CD8-positive, alpha-beta memory T cell (primary cell): Measurements from ENCODE around the gene SRMS. TPM values are rescaled to one million over a fixed set of nuclear protein-coding genes. Genes with fewer than 3 reads are reported as not detected.

Source experiments
- CTCF ChIA-PET: fragments of 350-600 bp; sonication (Branson Sonifier 250); formaldehyde crosslinking; loops from one replicate; lab custom pipeline; 2021; ENCODE audit warnings: antibody characterized with exemption; lab: Charles Lee
- POLR2A ChIA-PET: fragments of 350-600 bp; sonication (Branson Sonifier 250); formaldehyde crosslinking; loops from one replicate; lab custom pipeline; 2021; ENCODE audit warnings: antibody characterized with exemption; lab: Charles Lee
- DNase-seq, 5 donors: peaks; one replicate each; pipeline versions ENCODE4 v3.0.0 to v3.0.0-alpha.2; 2020 to 2022; ENCODE audit warnings: mixed read lengths in 1 of 5
- H3K27ac ChIP-seq: one replicate; pipeline ENCODE4 v1.7.0; 2013; ENCODE audit warnings: low read depth, mild to moderate bottlenecking, low read length, moderate library complexity
- H3K27me3 ChIP-seq: 2 replicates; pipeline ENCODE4 v1.7.0; 2013; ENCODE audit warnings: low read length, mild to moderate bottlenecking; ENCODE audit not compliant: insufficient read depth, poor library complexity, severe bottlenecking
- H3K36me3 ChIP-seq: 2 replicates; pipeline ENCODE4 v1.7.0; 2013; ENCODE audit warnings: mild to moderate bottlenecking, low read length, moderate library complexity; ENCODE audit not compliant: insufficient read depth
- H3K4me1 ChIP-seq: 2 replicates; pipeline ENCODE4 v1.7.0; 2013; ENCODE audit warnings: mild to moderate bottlenecking, low read length, moderate library complexity; ENCODE audit not compliant: insufficient read depth
- H3K4me3 ChIP-seq: 2 replicates; pipeline ENCODE4 v1.7.0; 2013; ENCODE audit warnings: mild to moderate bottlenecking, low read length
- H3K9me3 ChIP-seq: 2 replicates; pipeline ENCODE4 v1.7.0; 2013; ENCODE audit warnings: mild to moderate bottlenecking, low read length
- H3K27ac Mint-ChIP-seq, 8 donors: one replicate each; pipeline ENCODE4 v1.8.0; 2020 to 2021; ENCODE audit warnings: mixed read lengths in 8 of 8, mild to moderate bottlenecking in 6 of 8, inconsistent platforms in 3 of 8, moderate library complexity in 3 of 8
- H3K27me3 Mint-ChIP-seq, 2 donors: one replicate each; pipeline ENCODE4 v1.8.0; 2020 to 2021; ENCODE audit warnings: mixed read lengths in 2 of 2, mild to moderate bottlenecking in 1 of 2, moderate library complexity in 1 of 2
- H3K36me3 Mint-ChIP-seq, 3 donors: one replicate each; pipeline ENCODE4 v1.8.0; 2020 to 2021; ENCODE audit warnings: mixed read lengths in 3 of 3, inconsistent platforms in 1 of 3, mild to moderate bottlenecking in 1 of 3
- H3K4me1 Mint-ChIP-seq, 3 donors: one replicate each; pipeline ENCODE4 v1.8.0; 2020 to 2021; ENCODE audit warnings: mixed read lengths in 3 of 3, inconsistent platforms in 1 of 3, mild to moderate bottlenecking in 1 of 3
- H3K4me3 Mint-ChIP-seq, 7 donors: one replicate each; pipeline ENCODE4 v1.8.0; 2020 to 2021; ENCODE audit warnings: mixed read lengths in 7 of 7, mild to moderate bottlenecking in 6 of 7, moderate library complexity in 4 of 7, inconsistent platforms in 2 of 7
- H3K9me3 Mint-ChIP-seq, 5 donors: one replicate each; pipeline ENCODE4 v1.8.0; 2020 to 2022; ENCODE audit warnings: mixed read lengths in 5 of 5, mild to moderate bottlenecking in 3 of 5, moderate library complexity in 2 of 5, inconsistent platforms in 1 of 5
- polyA plus RNA-seq: library from polyadenylated mRNA; unstranded; fragments of 300-500 nt; fragmentation: Illumina TruSeq; gene quantifications from one replicate; pipeline ENCODE4 v1.2.3, GENCODE V29; 2021
- total RNA-seq, 2 experiments: library from RNA; stranded (reverse); gene quantifications; one replicate each; pipeline ENCODE4 v1.2.3, GENCODE V29; 2021

Gene SRMS
- total and polyA plus RNA-seq, 3 experiments from 2014 or later: not detected

GRCh38 chr20:63554361-63555278, 7.1 kb upstream of the SRMS start:
- POLR2A ChIA-PET: interaction anchor here (1.1 kb wide), 1 partner anchor 72 kb away, joined by 3 read pairs; the partner anchor contains the start of gene GMEB2

GRCh38 chr20:63553933-63554290, 6.4 kb upstream of the SRMS start, which contains the start of gene FNDC11:
TSS of gene FNDC11 (plus strand) at chr20:63554159. CDS start at chr20:63555664, 1,505 bp downstream.
- H3K27me3 Mint-ChIP-seq: peaks cover 9 to 13% of the 10 kb centered on the region in 2 donors

More at GRCh38 chr20:63554361-63555278, 7.1 kb upstream of the SRMS start:
- Mint-ChIP-seq H3K27ac (peak overlapping the region in 6 of 8 donors; percentile 29 to 85 (median 62)), H3K36me3 (peaks cover 0 to 8% (median 0%) of the 10 kb centered on the region in 3 donors), H3K27me3 (peaks cover 5 to 8% of the 10 kb centered on the region in 2 donors), H3K9me3 (no peaks in the 10 kb centered on the region), H3K4me1 (peaks cover 14 to 30% (median 14%) of the 10 kb centered on the region in 3 donors), H3K4me3 (peak overlapping the region; percentile 45 to 76 (median 72))
- no peak overlapping the region for H3K27ac ChIP-seq
- no peaks in the 10 kb centered on the region for H3K36me3 ChIP-seq
- no peaks in the 10 kb centered on the region for H3K9me3 ChIP-seq
- DNase-seq: peak in 1 of 5 donors; percentile 37
- peaks cover 16% of the 10 kb centered on the region for H3K4me1 ChIP-seq
- H3K4me3 ChIP-seq: no peak overlapping the region
- H3K27me3 ChIP-seq: no peaks in the 10 kb centered on the region
- CTCF ChIA-PET: interaction anchor here (0.9 to 1.8 kb wide), 3 partner anchors 13 to 17 kb away, joined by 3 to 7 read pairs (median 3); partner anchors contain the start of gene PTK6

GRCh38 chr20:63553251-63553932, 5.8 kb upstream of the SRMS start:
- POLR2A ChIA-PET: interaction anchor here (0.6 to 1.4 kb wide), 5 partner anchors 15 to 192 kb away, joined by 3 to 9 read pairs (median 3); partner anchors contain the start of gene PTK6

More at GRCh38 chr20:63553933-63554290, 6.4 kb upstream of the SRMS start, which contains the start of gene FNDC11:
- POLR2A ChIA-PET: interaction anchor here (1.1 kb wide), 1 partner anchor 73 kb away, joined by 3 read pairs; the partner anchor contains the start of gene GMEB2
- no peaks in the 10 kb centered on the region for H3K9me3 ChIP-seq
- peak within 1 kb of the TSS; percentile 38 for H3K27ac ChIP-seq
- H3K4me1 Mint-ChIP-seq: peaks cover 14 to 34% (median 14%) of the 10 kb centered on the region in 3 donors
- DNase-seq: peak in 3 of 5 donors; percentile 42 to 70 (median 58)
- peaks cover 0 to 5% (median 0%) of the 10 kb centered on the region in 3 donors for H3K36me3 Mint-ChIP-seq
- H3K36me3 ChIP-seq: no peaks in the 10 kb centered on the region
- CTCF ChIA-PET: interaction anchor here (0.9 to 1.3 kb wide), 2 partner anchors 17 to 18 kb away, joined by 3 read pairs; partner anchors contain the start of gene PTK6
- H3K4me3 Mint-ChIP-seq: peak within 1 kb of the TSS; percentile 74 to 89 (median 76)
- no peaks in the 10 kb centered on the region for H3K9me3 Mint-ChIP-seq
- peaks cover 16% of the 10 kb centered on the region for H3K4me1 ChIP-seq
- peak within 1 kb of the TSS; percentile 61 for H3K4me3 ChIP-seq
- no peaks in the 10 kb centered on the region for H3K27me3 ChIP-seq
- peak within 1 kb of the TSS; percentile 47 to 96 (median 92) for H3K27ac Mint-ChIP-seq

GRCh38 chr20:63552481-63553249, 5.1 kb upstream of the SRMS start:
- Mint-ChIP-seq H3K4me1 (peaks cover 14 to 34% (median 14%) of the 10 kb centered on the region in 3 donors), H3K4me3 (peak overlapping the region; percentile 73 to 89 (median 76)), H3K36me3 (peaks cover 0 to 2% (median 0%) of the 10 kb centered on the region in 3 donors), H3K27me3 (peaks cover 9 to 13% of the 10 kb centered on the region in 2 donors), H3K9me3 (no peaks in the 10 kb centered on the region), H3K27ac (peak overlapping the region; percentile 85 to 96 (median 92))
- Histone ChIP-seq H3K9me3 (no peaks in the 10 kb centered on the region), H3K36me3 (no peaks in the 10 kb centered on the region), H3K4me3 (peak overlapping the region; percentile 38), H3K4me1 (peaks cover 16% of the 10 kb centered on the region), H3K27me3 (no peaks in the 10 kb centered on the region), H3K27ac (peak overlapping the region; percentile 33)
- CTCF ChIA-PET: interaction anchor here (0.6 to 4.4 kb wide), 7 partner anchors 9 to 158 kb away, joined by 3 to 35 read pairs (median 3); partner anchors contain the start of gene PTK6
- POLR2A ChIA-PET: interaction anchor here (0.6 to 1.4 kb wide), 7 partner anchors 15 to 193 kb away, joined by 3 to 9 read pairs (median 3); partner anchors contain the start of genes PPDPF and PTK6
- DNase-seq: peak; percentile 42 to 80 (median 75)

More at GRCh38 chr20:63553251-63553932, 5.8 kb upstream of the SRMS start:
- H3K4me3 Mint-ChIP-seq: peak overlapping the region; percentile 73 to 89 (median 76)
- H3K27me3 ChIP-seq: no peaks in the 10 kb centered on the region
- peaks cover 0 to 2% (median 0%) of the 10 kb centered on the region in 3 donors for H3K36me3 Mint-ChIP-seq
- no peaks in the 10 kb centered on the region for H3K9me3 Mint-ChIP-seq
- H3K4me3 ChIP-seq: peak overlapping the region; percentile 61
- CTCF ChIA-PET: interaction anchor here (0.6 to 4.4 kb wide), 7 partner anchors 8 to 157 kb away, joined by 3 to 35 read pairs (median 3); partner anchors contain the start of gene PTK6
- H3K36me3 ChIP-seq: no peaks in the 10 kb centered on the region
- peaks cover 14 to 34% (median 14%) of the 10 kb centered on the region in 3 donors for H3K4me1 Mint-ChIP-seq
- no peaks in the 10 kb centered on the region for H3K9me3 ChIP-seq
- peak; percentile 82 to 93 (median 90) for DNase-seq
- peaks cover 9 to 13% of the 10 kb centered on the region in 2 donors for H3K27me3 Mint-ChIP-seq
- H3K27ac Mint-ChIP-seq: peak overlapping the region; percentile 47 to 96 (median 92)
- H3K4me1 ChIP-seq: peaks cover 16% of the 10 kb centered on the region
- H3K27ac ChIP-seq: peak overlapping the region; percentile 38

- no peak for DNase-seq
- no peaks in the 10 kb centered on the region for H3K27me3 ChIP-seq
- H3K36me3 Mint-ChIP-seq: no peaks in the 10 kb centered on the region
Measured at GRCh38 chr20:63551068-63551467, 3.5 kb upstream of the SRMS start.

GRCh38 chr20:63549679-63550282, 2.2 kb upstream of the SRMS start:
- Mint-ChIP-seq H3K4me3 (peak overlapping the region in 1 of 7 donors; percentile 24), H3K27me3 (peaks cover 10 to 13% of the 10 kb centered on the region in 2 donors), H3K27ac (peak overlapping the region in 1 of 8 donors; percentile 60), H3K4me1 (peaks cover 12 to 30% (median 14%) of the 10 kb centered on the region in 3 donors), H3K9me3 (peaks cover 0 to 4% (median 0%) of the 10 kb centered on the region in 5 donors), H3K36me3 (no peaks in the 10 kb centered on the region)
- ChIA-PET CTCF (interaction anchor here (4.4 kb wide), 1 partner anchor 12 kb away, joined by 35 read pairs; the partner anchor contains the start of gene PTK6), POLR2A (interaction anchor here (0.6 kb wide), 1 partner anchor 178 kb away, joined by 13 read pairs; no protein-coding TSS in a partner anchor)
- Histone ChIP-seq H3K27ac (no peak overlapping the region), H3K36me3 (no peaks in the 10 kb centered on the region), H3K27me3 (no peaks in the 10 kb centered on the region), H3K9me3 (no peaks in the 10 kb centered on the region), H3K4me1 (peaks cover 16% of the 10 kb centered on the region), H3K4me3 (no peak overlapping the region)
- no peak for DNase-seq

More at GRCh38 chr20:63551068-63551467, 3.5 kb upstream of the SRMS start:
- H3K27ac Mint-ChIP-seq: peak overlapping the region in 2 of 8 donors; percentile 45 to 89
- Histone ChIP-seq H3K9me3 (no peaks in the 10 kb centered on the region), H3K36me3 (no peaks in the 10 kb centered on the region), H3K27ac (no peak overlapping the region), H3K4me3 (no peak overlapping the region), H3K4me1 (peaks cover 16% of the 10 kb centered on the region)
- ChIA-PET CTCF (interaction anchor here (3.1 to 4.4 kb wide), 2 partner anchors 13 to 91 kb away, joined by 11 to 35 read pairs; partner anchors contain the start of gene PTK6), POLR2A (no interaction called here)
- peak overlapping the region in 1 of 7 donors; percentile 75 for H3K4me3 Mint-ChIP-seq
- peaks cover 12 to 30% (median 14%) of the 10 kb centered on the region in 3 donors for H3K4me1 Mint-ChIP-seq
- H3K27me3 Mint-ChIP-seq: peaks cover 10 to 13% of the 10 kb centered on the region in 2 donors
- no peaks in the 10 kb centered on the region for H3K9me3 Mint-ChIP-seq
